ENCODE measurements around the gene PDK1. TPM values are rescaled to one million over a fixed set of nuclear protein-coding genes. Genes with fewer than 3 reads are reported as not detected.

PDK1 gene
- total RNA-seq, 1 experiment from 2014 or later: 11.7 TPM

DNA sequence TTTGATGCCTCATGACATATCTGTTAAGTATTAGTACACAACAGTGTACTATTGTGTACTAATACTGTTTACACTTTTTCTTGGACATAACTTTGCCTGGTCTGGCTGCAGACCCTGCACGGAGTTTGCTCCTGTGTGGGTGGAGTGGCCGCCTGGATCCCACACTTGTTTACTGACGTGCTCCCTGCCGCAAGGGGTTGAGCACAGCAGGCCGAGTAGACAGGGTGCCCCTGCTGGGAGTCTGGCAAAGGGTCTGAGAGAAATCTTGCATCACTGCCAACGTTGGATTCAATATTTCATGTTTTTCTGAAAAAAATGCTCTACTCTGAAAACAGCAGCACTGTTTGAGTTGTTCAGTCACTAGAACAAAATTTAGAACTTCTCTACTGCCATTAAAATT lies 59.0 kb downstream of the PDK1 start:
- Histone ChIP-seq H3K4me1 (ENCODE audit: control insufficient read depth, insufficient read depth, low read length) (no peaks in the 10 kb centered on the region), H3K9me3 (ENCODE audit: control insufficient read depth, insufficient read depth, low read depth, low read length) (no peaks in the 10 kb centered on the region), H3K36me3 (ENCODE audit: control insufficient read depth, insufficient read depth, low read length) (no peaks in the 10 kb centered on the region), H3K27ac (ENCODE audit: low read length) (no peak overlapping the region), H3K27me3 (ENCODE audit: control insufficient read depth, insufficient read depth, low read length) (no peaks in the 10 kb centered on the region), H3K4me3 (ENCODE audit: low read depth in 2 of 2, low read length in 2 of 2) (no peak overlapping the region)
- ChIA-PET POLR2A (no interaction called here), CTCF (no interaction called here)
- intact Hi-C loops (cut with micrococcal nuclease; ENCODE audit: unreplicated experiment): no loop called here
- in situ Hi-C loops (cut with HindIII; ENCODE audit: low pct_unique_long_range_greater_than_20kb, low sequenced_read_pairs): no loop called here
- no TSS peak for BruUV-seq (replicated peaks)
- DNase-seq (ENCODE audit: low read depth, low spot score) (no peak), ATAC-seq (no peak)
- TF ChIP-seq POLR2AphosphoS5 (IDR thresholded peaks at IDR 0.05; ENCODE audit: low read depth, low read length) (no peak), TCF7L2 (IDR thresholded peaks at IDR 0.05; ENCODE audit: low read depth, low read length) (no peak), SIN3A (IDR thresholded peaks at IDR 0.05; ENCODE audit: borderline replicate concordance, insufficient read depth, low read depth, low read length) (no peak)
- TF ChIP-seq, protein P1, sequence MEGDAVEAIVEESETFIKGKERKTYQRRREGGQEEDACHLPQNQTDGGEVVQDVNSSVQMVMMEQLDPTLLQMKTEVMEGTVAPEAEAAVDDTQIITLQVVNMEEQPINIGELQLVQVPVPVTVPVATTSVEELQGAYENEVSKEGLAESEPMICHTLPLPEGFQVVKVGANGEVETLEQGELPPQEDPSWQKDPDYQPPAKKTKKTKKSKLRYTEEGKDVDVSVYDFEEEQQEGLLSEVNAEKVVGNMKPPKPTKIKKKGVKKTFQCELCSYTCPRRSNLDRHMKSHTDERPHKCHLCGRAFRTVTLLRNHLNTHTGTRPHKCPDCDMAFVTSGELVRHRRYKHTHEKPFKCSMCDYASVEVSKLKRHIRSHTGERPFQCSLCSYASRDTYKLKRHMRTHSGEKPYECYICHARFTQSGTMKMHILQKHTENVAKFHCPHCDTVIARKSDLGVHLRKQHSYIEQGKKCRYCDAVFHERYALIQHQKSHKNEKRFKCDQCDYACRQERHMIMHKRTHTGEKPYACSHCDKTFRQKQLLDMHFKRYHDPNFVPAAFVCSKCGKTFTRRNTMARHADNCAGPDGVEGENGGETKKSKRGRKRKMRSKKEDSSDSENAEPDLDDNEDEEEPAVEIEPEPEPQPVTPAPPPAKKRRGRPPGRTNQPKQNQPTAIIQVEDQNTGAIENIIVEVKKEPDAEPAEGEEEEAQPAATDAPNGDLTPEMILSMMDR (IDR thresholded peaks at IDR 0.05): no peak
- TF ChIP-seq, protein P2, sequence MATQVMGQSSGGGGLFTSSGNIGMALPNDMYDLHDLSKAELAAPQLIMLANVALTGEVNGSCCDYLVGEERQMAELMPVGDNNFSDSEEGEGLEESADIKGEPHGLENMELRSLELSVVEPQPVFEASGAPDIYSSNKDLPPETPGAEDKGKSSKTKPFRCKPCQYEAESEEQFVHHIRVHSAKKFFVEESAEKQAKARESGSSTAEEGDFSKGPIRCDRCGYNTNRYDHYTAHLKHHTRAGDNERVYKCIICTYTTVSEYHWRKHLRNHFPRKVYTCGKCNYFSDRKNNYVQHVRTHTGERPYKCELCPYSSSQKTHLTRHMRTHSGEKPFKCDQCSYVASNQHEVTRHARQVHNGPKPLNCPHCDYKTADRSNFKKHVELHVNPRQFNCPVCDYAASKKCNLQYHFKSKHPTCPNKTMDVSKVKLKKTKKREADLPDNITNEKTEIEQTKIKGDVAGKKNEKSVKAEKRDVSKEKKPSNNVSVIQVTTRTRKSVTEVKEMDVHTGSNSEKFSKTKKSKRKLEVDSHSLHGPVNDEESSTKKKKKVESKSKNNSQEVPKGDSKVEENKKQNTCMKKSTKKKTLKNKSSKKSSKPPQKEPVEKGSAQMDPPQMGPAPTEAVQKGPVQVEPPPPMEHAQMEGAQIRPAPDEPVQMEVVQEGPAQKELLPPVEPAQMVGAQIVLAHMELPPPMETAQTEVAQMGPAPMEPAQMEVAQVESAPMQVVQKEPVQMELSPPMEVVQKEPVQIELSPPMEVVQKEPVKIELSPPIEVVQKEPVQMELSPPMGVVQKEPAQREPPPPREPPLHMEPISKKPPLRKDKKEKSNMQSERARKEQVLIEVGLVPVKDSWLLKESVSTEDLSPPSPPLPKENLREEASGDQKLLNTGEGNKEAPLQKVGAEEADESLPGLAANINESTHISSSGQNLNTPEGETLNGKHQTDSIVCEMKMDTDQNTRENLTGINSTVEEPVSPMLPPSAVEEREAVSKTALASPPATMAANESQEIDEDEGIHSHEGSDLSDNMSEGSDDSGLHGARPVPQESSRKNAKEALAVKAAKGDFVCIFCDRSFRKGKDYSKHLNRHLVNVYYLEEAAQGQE (IDR thresholded peaks at IDR 0.05; ENCODE audit: insufficient read depth in 1 of 2, low read depth in 2 of 2, low read length in 1 of 2): no peak

DNA sequence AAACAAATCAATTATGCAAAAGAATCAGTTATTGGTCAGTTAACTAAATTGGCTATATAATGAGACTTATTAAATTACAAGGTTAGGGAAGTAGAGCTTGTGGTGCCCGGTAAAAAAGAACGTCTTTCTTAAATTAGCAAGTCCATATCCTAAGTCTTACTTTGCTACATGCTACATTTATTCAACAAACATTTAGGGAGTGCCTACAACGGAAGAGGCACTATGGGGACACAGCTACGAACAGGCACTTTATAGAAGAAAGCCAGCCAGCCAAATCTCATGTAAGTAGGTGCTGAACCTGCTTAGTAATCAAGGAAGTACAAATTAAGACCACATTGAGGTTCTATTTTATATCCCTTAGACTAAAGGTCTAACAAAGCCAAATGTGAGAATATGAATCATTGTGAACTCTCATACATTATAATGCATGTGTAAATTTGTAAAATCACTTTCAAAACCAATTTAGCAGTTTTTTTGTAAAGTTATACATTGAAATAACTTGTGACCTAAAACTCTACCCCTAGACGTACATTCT lies 59.9 kb downstream of the PDK1 start:
- CTCF ChIA-PET: no interaction called here

More for the DNA sequence above, 59.9 kb downstream of the PDK1 start:
- Histone ChIP-seq H3K27ac (ENCODE audit: low read length) (no peak overlapping the region), H3K4me1 (ENCODE audit: control insufficient read depth, insufficient read depth, low read length) (no peaks in the 10 kb centered on the region), H3K4me3 (ENCODE audit: low read depth in 2 of 2, low read length in 2 of 2) (no peak overlapping the region), H3K9me3 (ENCODE audit: control insufficient read depth, insufficient read depth, low read depth, low read length) (no peaks in the 10 kb centered on the region), H3K27me3 (ENCODE audit: control insufficient read depth, insufficient read depth, low read length) (no peaks in the 10 kb centered on the region), H3K36me3 (ENCODE audit: control insufficient read depth, insufficient read depth, low read length) (no peaks in the 10 kb centered on the region)
- in situ Hi-C loops (cut with HindIII; ENCODE audit: low pct_unique_long_range_greater_than_20kb, low sequenced_read_pairs): no loop called here
- no peak for ATAC-seq
- no TSS peak for BruUV-seq (replicated peaks)
- intact Hi-C loops (cut with micrococcal nuclease; ENCODE audit: unreplicated experiment): no loop called here
- no peak for DNase-seq (ENCODE audit: low read depth, low spot score)
- POLR2A ChIA-PET: no interaction called here
- TF ChIP-seq POLR2AphosphoS5 (IDR thresholded peaks at IDR 0.05; ENCODE audit: low read depth, low read length) (no peak), SIN3A (IDR thresholded peaks at IDR 0.05; ENCODE audit: borderline replicate concordance, insufficient read depth, low read depth, low read length) (no peak), TCF7L2 (IDR thresholded peaks at IDR 0.05; ENCODE audit: low read depth, low read length) (no peak)
- TF ChIP-seq, protein P2 (IDR thresholded peaks at IDR 0.05; ENCODE audit: insufficient read depth in 1 of 2, low read depth in 2 of 2, low read length in 1 of 2): no peak
- TF ChIP-seq, protein P1 (IDR thresholded peaks at IDR 0.05): no peak
